Astrocyte (in vitro differentiated cells and primary cell): Measurements from ENCODE around the gene HMG20B. TPM values are rescaled to one million over a fixed set of nuclear protein-coding genes. Genes with fewer than 3 reads are reported as not detected.

ENCODE experiments used
- DNase-seq: peaks from one replicate; pipeline ENCODE4 v3.0.0-alpha.2; 2010; ENCODE audit warnings: low read depth
- FAIRE-seq: peaks from 2 replicates; lab custom pipeline; 2011; peaks lifted over from hg19 to GRCh38; lab: Jason Lieb, UNC
- H2AFZ ChIP-seq: 2 replicates; pipeline ENCODE4 v1.6.0; 2012; ENCODE audit warnings: low read depth, low read length, inconsistent platforms
- H3K27ac ChIP-seq: 2 replicates; pipeline ENCODE4 v1.5.1; 2011; ENCODE audit warnings: low read depth, low read length, inconsistent platforms
- H3K27me3 ChIP-seq: 2 replicates; pipeline ENCODE4 v1.6.0; 2011; ENCODE audit warnings: low read length, inconsistent platforms; ENCODE audit not compliant: insufficient read depth
- H3K36me3 ChIP-seq: 2 replicates; pipeline ENCODE4 v1.5.1; 2011; ENCODE audit warnings: low read length, inconsistent platforms; ENCODE audit not compliant: insufficient read depth
- H3K4me1 ChIP-seq: 2 replicates; pipeline ENCODE4 v1.5.1; 2011; ENCODE audit warnings: low read length, inconsistent platforms; ENCODE audit not compliant: insufficient read depth
- H3K4me2 ChIP-seq: 2 replicates; pipeline ENCODE4 v1.6.0; 2012; ENCODE audit warnings: low read length, inconsistent platforms
- H3K4me3 ChIP-seq: 2 replicates; pipeline ENCODE4 v1.5.1; 2011; ENCODE audit warnings: low read depth, mild to moderate bottlenecking, low read length, inconsistent platforms; ENCODE audit not compliant: insufficient read depth
- H3K79me2 ChIP-seq: 2 replicates; pipeline ENCODE4 v1.6.0; 2012; ENCODE audit warnings: mild to moderate bottlenecking, low read length, inconsistent platforms; ENCODE audit not compliant: insufficient read depth
- H3K9ac ChIP-seq: 2 replicates; pipeline ENCODE4 v1.6.0; 2012; ENCODE audit warnings: mild to moderate bottlenecking, low read length, inconsistent platforms
- H3K9me3 ChIP-seq: 2 replicates; pipeline ENCODE4 v1.5.1; 2012; ENCODE audit warnings: low read depth, mild to moderate bottlenecking, low read length, inconsistent platforms; ENCODE audit not compliant: insufficient read depth
- H4K20me1 ChIP-seq: 2 replicates; pipeline ENCODE4 v1.6.0; 2012; ENCODE audit warnings: low read length, inconsistent platforms; ENCODE audit not compliant: insufficient read depth
- H3K27ac Mint-ChIP-seq: one replicate; pipeline ENCODE4 v1.8.0; 2021; ENCODE audit warnings: mild to moderate bottlenecking, mixed read lengths; ENCODE audit not compliant: unreplicated experiment
- H3K27me3 Mint-ChIP-seq: one replicate; pipeline ENCODE4 v1.8.0; 2021; ENCODE audit warnings: low read depth, mixed read lengths; ENCODE audit not compliant: unreplicated experiment
- H3K36me3 Mint-ChIP-seq: one replicate; pipeline ENCODE4 v1.8.0; 2021; ENCODE audit warnings: low read depth, mixed read lengths; ENCODE audit not compliant: unreplicated experiment
- H3K4me1 Mint-ChIP-seq: one replicate; pipeline ENCODE4 v1.8.0; 2021; ENCODE audit warnings: low read depth, mixed read lengths; ENCODE audit not compliant: unreplicated experiment
- H3K4me3 Mint-ChIP-seq: one replicate; pipeline ENCODE4 v1.8.0; 2021; ENCODE audit warnings: mild to moderate bottlenecking, moderate library complexity, mixed read lengths; ENCODE audit not compliant: unreplicated experiment
- H3K9me3 Mint-ChIP-seq: one replicate; pipeline ENCODE4 v1.8.0; 2021; ENCODE audit warnings: mild to moderate bottlenecking, mixed read lengths; ENCODE audit not compliant: unreplicated experiment
- EZH2 ChIP-seq: IDR thresholded peaks from 2 replicates; pipeline ENCODE4 v1.6.1; 2012; ENCODE audit warnings: mild to moderate bottlenecking, low read length, inconsistent platforms; ENCODE audit not compliant: insufficient read depth
- total RNA-seq: library from RNA; stranded (reverse); gene quantifications from 2 replicates; pipeline ENCODE4 v1.2.1, GENCODE V29; 2021
- TF ChIP-seq, protein P1 (sequence below): IDR thresholded peaks from 2 replicates; pipeline ENCODE4 v1.5.1; 2011; ENCODE audit warnings: low read depth, mild to moderate bottlenecking, inconsistent platforms, low read length, moderate library complexity; ENCODE audit not compliant: insufficient read depth

Gene HMG20B
- total RNA-seq, 1 donor from 2014 or later, result 55.9 TPM

DNA sequence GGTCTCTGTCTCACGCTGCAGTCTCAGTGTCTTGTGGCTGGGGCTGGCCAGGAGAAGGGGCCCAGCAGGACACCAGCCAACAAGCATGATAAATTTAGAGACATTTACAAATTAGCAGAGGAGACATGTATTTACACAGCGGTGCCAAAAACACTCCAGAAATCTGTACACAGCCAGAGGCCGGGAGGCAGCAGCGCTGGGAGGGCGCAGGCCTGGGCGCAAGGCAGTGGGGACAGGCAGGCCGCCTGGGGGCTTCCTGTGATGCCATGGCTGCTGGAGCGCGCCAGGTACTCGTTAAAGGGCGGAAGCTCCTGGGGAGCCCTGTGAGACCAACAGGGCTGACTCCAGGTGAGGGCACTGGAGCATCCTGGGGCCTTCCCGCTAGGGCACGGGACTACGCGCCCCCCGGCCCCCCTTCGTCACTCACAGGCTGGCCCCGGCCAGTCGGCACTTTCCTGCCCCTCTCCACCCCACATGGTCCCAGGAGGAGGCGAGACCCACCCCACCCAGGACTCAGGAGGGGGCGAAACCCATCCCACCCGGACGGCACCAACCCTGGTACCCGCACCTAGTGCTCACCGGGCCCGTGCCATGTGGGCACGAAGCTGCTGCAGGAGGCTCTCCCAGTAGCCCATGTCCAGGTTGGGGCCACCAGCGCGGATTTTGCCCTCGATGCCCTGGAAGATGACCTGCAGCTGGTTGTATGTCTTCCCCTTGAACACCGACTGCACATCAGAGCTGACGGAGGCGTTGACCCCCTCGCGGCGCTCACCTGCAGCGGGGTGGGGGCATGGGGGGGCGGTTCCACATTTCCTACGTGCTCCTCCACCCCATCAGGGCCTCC, 41.3 kb downstream of the HMG20B start:
- FAIRE-seq (no peak), DNase-seq (no peak)
- Mint-ChIP-seq H3K9me3 (no peaks in the 10 kb centered on the region), H3K4me1 (no peaks in the 10 kb centered on the region), H3K27me3 (no peaks in the 10 kb centered on the region), H3K4me3 (no peak overlapping the region), H3K36me3 (peaks cover 10% of the 10 kb centered on the region), H3K27ac (no peak overlapping the region)
- Histone ChIP-seq H3K4me1 (peaks cover 5% of the 10 kb centered on the region), H3K27ac (no peak overlapping the region), H3K4me2 (no peak overlapping the region), H2AFZ (no peak overlapping the region), H3K9me3 (no peaks in the 10 kb centered on the region), H3K79me2 (no peaks in the 10 kb centered on the region), H3K36me3 (no peaks in the 10 kb centered on the region), H4K20me1 (peaks cover 6% of the 10 kb centered on the region), H3K27me3 (no peaks in the 10 kb centered on the region), H3K4me3 (no peak overlapping the region), H3K9ac (no peak overlapping the region)
- TF ChIP-seq, protein P1, sequence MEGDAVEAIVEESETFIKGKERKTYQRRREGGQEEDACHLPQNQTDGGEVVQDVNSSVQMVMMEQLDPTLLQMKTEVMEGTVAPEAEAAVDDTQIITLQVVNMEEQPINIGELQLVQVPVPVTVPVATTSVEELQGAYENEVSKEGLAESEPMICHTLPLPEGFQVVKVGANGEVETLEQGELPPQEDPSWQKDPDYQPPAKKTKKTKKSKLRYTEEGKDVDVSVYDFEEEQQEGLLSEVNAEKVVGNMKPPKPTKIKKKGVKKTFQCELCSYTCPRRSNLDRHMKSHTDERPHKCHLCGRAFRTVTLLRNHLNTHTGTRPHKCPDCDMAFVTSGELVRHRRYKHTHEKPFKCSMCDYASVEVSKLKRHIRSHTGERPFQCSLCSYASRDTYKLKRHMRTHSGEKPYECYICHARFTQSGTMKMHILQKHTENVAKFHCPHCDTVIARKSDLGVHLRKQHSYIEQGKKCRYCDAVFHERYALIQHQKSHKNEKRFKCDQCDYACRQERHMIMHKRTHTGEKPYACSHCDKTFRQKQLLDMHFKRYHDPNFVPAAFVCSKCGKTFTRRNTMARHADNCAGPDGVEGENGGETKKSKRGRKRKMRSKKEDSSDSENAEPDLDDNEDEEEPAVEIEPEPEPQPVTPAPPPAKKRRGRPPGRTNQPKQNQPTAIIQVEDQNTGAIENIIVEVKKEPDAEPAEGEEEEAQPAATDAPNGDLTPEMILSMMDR, result no peak
- no peak for TF ChIP-seq EZH2

GRCh38 chr19:3614858-3615505, 42.2 kb downstream of the HMG20B start:
- Histone ChIP-seq H2AFZ (no peak overlapping the region), H3K9ac (no peak overlapping the region), H3K4me1 (no peaks in the 10 kb centered on the region), H3K27ac (no peak overlapping the region), H3K36me3 (no peaks in the 10 kb centered on the region), H3K4me2 (no peak overlapping the region), H3K79me2 (no peaks in the 10 kb centered on the region), H3K9me3 (no peaks in the 10 kb centered on the region), H4K20me1 (peaks cover 5% of the 10 kb centered on the region), H3K27me3 (no peaks in the 10 kb centered on the region), H3K4me3 (no peak overlapping the region)
- H3K27me3 Mint-ChIP-seq, result no peaks in the 10 kb centered on the region
- H3K9me3 Mint-ChIP-seq, result no peaks in the 10 kb centered on the region
- no peak overlapping the region for H3K27ac Mint-ChIP-seq
- no peak for FAIRE-seq
- no peak overlapping the region for H3K4me3 Mint-ChIP-seq
- TF ChIP-seq EZH2, result no peak
- TF ChIP-seq, protein P1, result no peak
- H3K36me3 Mint-ChIP-seq, result peaks cover 11% of the 10 kb centered on the region
- DNase-seq, result no peak
- no peaks in the 10 kb centered on the region for H3K4me1 Mint-ChIP-seq
